Prostate gland (tissue), 2 donors: ENCODE measurements around the gene FAM193A. TPM values are rescaled to one million over a fixed set of nuclear protein-coding genes. Genes with fewer than 3 reads are reported as not detected.

ENCODE experiments used
- DNase-seq: peaks from one replicate; pipeline ENCODE4 v3.0.0-alpha.2; 2019; ENCODE audit warnings: low spot score
- H3K27ac ChIP-seq, 2 donors: fragments of 200-600 bp; sonication (generic); 2 replicates each; pipeline ENCODE4 v1.5.1; 2017 to 2019
- H3K27me3 ChIP-seq: fragments of 200-600 bp; sonication (generic); replicated peaks from 2 replicates; pipeline ENCODE4 v1.5.1; 2019; ENCODE audit not compliant: insufficient read depth
- H3K36me3 ChIP-seq, 2 donors: fragments of 200-600 bp; sonication (generic); 1 replicate in 1 of 2; 2 replicates in 1 of 2; pipeline versions ENCODE4 v1.5.1 to v1.8.1; 2017 to 2019
- H3K4me1 ChIP-seq: fragments of 200-600 bp; sonication (generic); replicated peaks from 2 replicates; pipeline ENCODE4 v1.5.1; 2019
- H3K4me3 ChIP-seq, 2 donors: fragments of 200-600 bp; sonication (generic); 2 replicates each; pipeline ENCODE4 v1.5.1; 2017 to 2019
- H3K9me3 ChIP-seq: fragments of 200-600 bp; sonication (generic); 2 replicates; pipeline ENCODE4 v1.5.1; 2017
- CTCF ChIP-seq, 4 experiments: fragments of 200-600 bp in 2 of 4; fragments of 450-650 bp in 2 of 4; sonication (generic) in 2 of 4; IDR thresholded peaks; 1 replicate in 3 of 4; 2 replicates in 1 of 4; pipeline ENCODE4 v1.5.1; 2016 to 2019; ENCODE audit warnings: antibody characterized with exemption in 4 of 4, mild to moderate bottlenecking in 2 of 4, moderate library complexity in 2 of 4
- POLR2A ChIP-seq: fragments of 450-650 bp; IDR thresholded peaks from one replicate; pipeline ENCODE4 v1.6.1; 2016; ENCODE audit warnings: antibody characterized with exemption, mild to moderate bottlenecking
- POLR2AphosphoS5 ChIP-seq: sonication (generic); formaldehyde crosslinking; IDR thresholded peaks from one replicate; pipeline ENCODE4 v1.6.1; 2017; ENCODE audit warnings: antibody characterized with exemption
- WGBS: methylation state at CpG from one replicate; pipeline ENCODE4 v1.1.5; 2018; 5-methylcytosine and 5-hydroxymethylcytosine counted together
- intact Hi-C: fragments of 100-400 bp; cut with DNase I; formaldehyde crosslinking; loops from one replicate; pipeline ENCODE4 v1.14.2; 2022
- total RNA-seq, 2 donors: library from RNA; depleted of rRNA; stranded (reverse); fragments of >200 nt; gene quantifications; one replicate each; pipeline ENCODE4 v1.1.0, GENCODE V29; 2016

FAM193A gene
- total RNA-seq, 2 donors from 2014 or later, result 24.1 to 53.1 TPM

GRCh38 chr4:2647403-2648158 is 111.1 kb downstream of the FAM193A start:
- no peaks in the 10 kb centered on the region for H3K4me1 ChIP-seq
- WGBS, result 93% methylated on average over 10 of the region's 10 CpGs
- H3K36me3 ChIP-seq, result peaks cover 6 to 8% of the 10 kb centered on the region in 2 donors
- no peak for TF ChIP-seq POLR2AphosphoS5
- no peak for TF ChIP-seq POLR2A
- no peak for TF ChIP-seq CTCF (IDR thresholded peaks at IDR 0.05)
- no peaks in the 10 kb centered on the region for H3K9me3 ChIP-seq
- no peak overlapping the region for H3K27ac ChIP-seq
- intact Hi-C loops, result no loop called here
- H3K27me3 ChIP-seq, result no peaks in the 10 kb centered on the region
- no peak overlapping the region for H3K4me3 ChIP-seq
- DNase-seq, result no peak

DNA sequence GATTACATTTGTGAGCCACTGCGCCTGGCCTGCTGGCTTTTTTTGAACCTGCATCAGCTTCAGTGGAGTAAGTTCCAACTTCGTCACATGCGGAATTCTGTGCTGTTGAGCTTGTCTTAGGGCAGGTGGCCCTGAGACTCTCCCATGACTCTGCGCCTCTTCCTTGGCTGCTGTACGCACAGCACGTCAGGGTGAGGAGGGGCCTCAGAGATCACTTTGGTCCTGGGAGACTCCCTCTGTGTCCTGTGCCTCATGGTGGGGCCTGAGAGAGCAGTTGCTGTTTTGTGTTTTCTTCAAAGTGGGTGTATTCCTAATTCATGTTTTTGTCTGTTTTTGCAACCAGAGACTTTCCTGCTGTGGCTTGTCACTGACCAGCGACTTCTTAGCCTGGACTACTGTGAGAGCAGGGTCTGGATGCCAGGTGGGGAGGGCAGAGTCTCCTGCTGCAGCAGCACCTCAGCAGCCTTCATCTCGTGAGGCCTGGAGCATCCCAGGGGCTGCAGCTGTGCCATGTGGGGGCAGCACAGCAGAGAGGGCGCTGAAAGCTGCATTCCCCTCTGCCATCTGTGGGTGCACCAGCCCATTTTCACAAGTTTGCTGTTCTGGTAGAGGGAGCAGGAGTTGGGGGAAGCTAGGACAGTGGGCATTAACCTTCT is 111.8 kb downstream of the FAM193A start:
- Histone ChIP-seq H3K9me3 (no peaks in the 10 kb centered on the region), H3K27me3 (no peaks in the 10 kb centered on the region), H3K27ac (no peak overlapping the region), H3K4me1 (no peaks in the 10 kb centered on the region), H3K36me3 (peaks cover 6 to 8% of the 10 kb centered on the region in 2 donors), H3K4me3 (no peak overlapping the region)
- TF ChIP-seq POLR2A (no peak), POLR2AphosphoS5 (no peak), CTCF (IDR thresholded peaks at IDR 0.05) (no peak)
- intact Hi-C loops, result no loop called here
- DNase-seq, result no peak
- 91% methylated on average over 9 of the region's 9 CpGs for WGBS

DNA sequence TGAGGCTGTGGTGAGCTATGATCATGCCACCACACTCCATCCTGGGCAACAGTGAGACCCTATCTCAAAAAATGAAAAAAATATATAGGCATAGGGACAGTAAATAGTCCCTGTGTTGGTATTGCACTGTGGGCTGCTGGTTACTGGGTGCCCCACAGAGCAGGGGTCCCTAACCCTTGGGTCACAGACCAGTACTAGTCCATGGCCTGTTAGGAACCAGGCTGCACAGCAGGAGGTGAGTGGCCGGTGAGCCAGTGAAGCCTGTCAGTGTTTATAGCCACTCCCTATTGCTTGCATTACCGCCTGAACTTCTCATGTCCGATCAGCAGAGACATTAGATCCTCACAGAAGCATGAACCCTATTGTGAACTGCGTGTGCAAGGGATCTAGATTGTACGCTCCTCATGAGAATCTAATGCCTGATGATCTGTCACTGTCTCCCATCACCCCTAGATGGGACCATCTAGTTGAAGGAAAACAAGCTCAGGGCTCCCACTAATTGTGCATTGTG is 113.2 kb downstream of the FAM193A start:
- H3K36me3 ChIP-seq, result peaks cover 6 to 8% of the 10 kb centered on the region in 2 donors
- H3K4me3 ChIP-seq, result no peak overlapping the region
- intact Hi-C loops, result no loop called here
- H3K4me1 ChIP-seq, result no peaks in the 10 kb centered on the region
- H3K9me3 ChIP-seq, result no peaks in the 10 kb centered on the region
- no peak overlapping the region for H3K27ac ChIP-seq
- H3K27me3 ChIP-seq, result no peaks in the 10 kb centered on the region
- DNase-seq, result no peak
- TF ChIP-seq POLR2A, result no peak
- no peak for TF ChIP-seq CTCF (IDR thresholded peaks at IDR 0.05)
- TF ChIP-seq POLR2AphosphoS5, result no peak
- WGBS, result 97% methylated on average over 5 of the region's 5 CpGs

DNA sequence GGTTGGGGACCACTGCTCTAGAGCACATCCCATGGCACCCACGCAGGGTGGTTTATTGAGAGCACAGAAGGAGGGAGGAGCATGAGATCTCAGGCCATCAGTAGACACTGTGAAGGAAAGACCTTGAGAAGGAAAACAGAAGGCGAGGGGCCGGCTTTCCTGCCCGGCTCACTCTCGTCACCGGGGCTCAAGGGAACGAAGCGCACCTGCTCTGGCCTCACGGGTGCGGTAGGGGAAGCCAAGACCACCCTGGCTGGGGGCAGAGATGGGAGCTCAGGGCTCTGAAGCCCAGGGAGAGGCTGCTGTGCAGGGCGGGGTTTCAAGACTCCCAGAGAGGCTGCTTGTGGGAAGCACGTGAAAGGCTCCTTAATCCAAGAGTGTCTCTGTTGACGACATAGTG is 113.8 kb downstream of the FAM193A start:
- intact Hi-C loops, result no loop called here
- DNase-seq, result no peak
- Histone ChIP-seq H3K4me3 (no peak overlapping the region), H3K4me1 (no peaks in the 10 kb centered on the region), H3K27ac (no peak overlapping the region), H3K9me3 (no peaks in the 10 kb centered on the region), H3K36me3 (peaks cover 6 to 8% of the 10 kb centered on the region in 2 donors), H3K27me3 (no peaks in the 10 kb centered on the region)
- 93% methylated on average over 13 of the region's 13 CpGs for WGBS
- no peak for TF ChIP-seq CTCF (IDR thresholded peaks at IDR 0.05)
- TF ChIP-seq POLR2AphosphoS5, result no peak
- no peak for TF ChIP-seq POLR2A
